ENCODE measurements around the gene CYCS. TPM values are rescaled to one million over a fixed set of nuclear protein-coding genes. Genes with fewer than 3 reads are reported as not detected.
A peak's percentile ranks its signal among the peaks of the same experiment; 100 is the strongest.

Gene CYCS
- total RNA-seq, 1 donor from 2014 or later, result 48.2 TPM

DNA sequence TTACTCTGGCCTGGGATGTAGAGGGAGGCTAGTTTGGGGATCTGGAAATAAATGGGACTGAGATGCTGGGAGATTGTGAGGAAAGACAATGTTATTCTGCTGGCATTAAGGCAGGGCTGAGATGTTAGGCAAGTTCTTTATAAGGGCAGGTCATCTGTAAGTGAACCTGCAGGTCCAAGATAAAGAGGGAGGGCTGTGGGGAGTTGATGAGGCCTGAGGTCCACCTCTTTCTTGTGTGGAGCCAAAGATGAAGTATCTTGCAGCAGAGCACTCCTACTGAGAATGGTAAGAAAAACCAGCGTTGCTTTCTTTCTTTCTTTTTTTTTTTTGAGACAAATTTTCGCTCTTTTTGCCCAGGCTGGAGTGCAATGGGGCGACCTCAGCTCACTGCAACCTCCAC lies 19.1 kb downstream of the CYCS start:
- H3K27ac Mint-ChIP-seq, result no peak overlapping the region
- peaks cover 5% of the 10 kb centered on the region for H3K9me3 Mint-ChIP-seq
- no peak overlapping the region for H3K4me3 Mint-ChIP-seq
- peaks cover 4% of the 10 kb centered on the region for H3K27me3 Mint-ChIP-seq (ENCODE audit: low read depth)
- H3K36me3 Mint-ChIP-seq, result no peaks in the 10 kb centered on the region
- TF ChIP-seq, protein P1, sequence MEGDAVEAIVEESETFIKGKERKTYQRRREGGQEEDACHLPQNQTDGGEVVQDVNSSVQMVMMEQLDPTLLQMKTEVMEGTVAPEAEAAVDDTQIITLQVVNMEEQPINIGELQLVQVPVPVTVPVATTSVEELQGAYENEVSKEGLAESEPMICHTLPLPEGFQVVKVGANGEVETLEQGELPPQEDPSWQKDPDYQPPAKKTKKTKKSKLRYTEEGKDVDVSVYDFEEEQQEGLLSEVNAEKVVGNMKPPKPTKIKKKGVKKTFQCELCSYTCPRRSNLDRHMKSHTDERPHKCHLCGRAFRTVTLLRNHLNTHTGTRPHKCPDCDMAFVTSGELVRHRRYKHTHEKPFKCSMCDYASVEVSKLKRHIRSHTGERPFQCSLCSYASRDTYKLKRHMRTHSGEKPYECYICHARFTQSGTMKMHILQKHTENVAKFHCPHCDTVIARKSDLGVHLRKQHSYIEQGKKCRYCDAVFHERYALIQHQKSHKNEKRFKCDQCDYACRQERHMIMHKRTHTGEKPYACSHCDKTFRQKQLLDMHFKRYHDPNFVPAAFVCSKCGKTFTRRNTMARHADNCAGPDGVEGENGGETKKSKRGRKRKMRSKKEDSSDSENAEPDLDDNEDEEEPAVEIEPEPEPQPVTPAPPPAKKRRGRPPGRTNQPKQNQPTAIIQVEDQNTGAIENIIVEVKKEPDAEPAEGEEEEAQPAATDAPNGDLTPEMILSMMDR (IDR thresholded peaks at IDR 0.05; ENCODE audit: unreplicated experiment), result no peak
- H3K4me1 Mint-ChIP-seq, result no peaks in the 10 kb centered on the region
- no peak for DNase-seq (ENCODE audit: low spot score in 2 of 2, unreplicated experiment in 2 of 2)

- DNase-seq (ENCODE audit: low spot score in 2 of 2, unreplicated experiment in 2 of 2), result no peak
- Mint-ChIP-seq H3K4me1 (no peaks in the 10 kb centered on the region), H3K27ac (no peak overlapping the region), H3K4me3 (no peak overlapping the region), H3K36me3 (no peaks in the 10 kb centered on the region), H3K27me3 (ENCODE audit: low read depth) (peaks cover 4% of the 10 kb centered on the region), H3K9me3 (no peaks in the 10 kb centered on the region)
- TF ChIP-seq, protein P1 (IDR thresholded peaks at IDR 0.05; ENCODE audit: unreplicated experiment), result no peak
These were observed 21.3 kb downstream of the CYCS start for GRCh38 chr7:25103773-25104172.

DNA sequence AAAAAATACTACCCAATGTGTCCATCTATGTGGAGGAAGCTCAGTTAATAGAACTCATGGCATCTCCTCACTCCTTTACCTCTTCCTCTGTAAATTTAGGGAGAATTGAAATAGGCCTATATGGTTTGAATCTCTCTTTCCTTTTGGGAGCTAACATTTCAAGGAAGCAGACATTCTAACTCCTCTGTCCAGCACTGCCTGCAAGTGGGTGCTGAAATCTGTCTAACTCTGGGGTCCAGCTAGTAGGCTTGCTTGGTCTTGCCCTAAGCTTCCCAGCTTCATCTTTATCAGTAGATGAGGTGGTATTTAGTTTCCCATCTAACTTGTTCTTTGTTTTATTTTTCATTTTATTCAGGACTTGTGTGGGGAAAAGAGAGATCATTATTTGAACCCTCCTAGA lies 23.2 kb downstream of the CYCS start:
- Mint-ChIP-seq H3K4me3 (no peak overlapping the region), H3K36me3 (no peaks in the 10 kb centered on the region), H3K9me3 (no peaks in the 10 kb centered on the region), H3K27me3 (ENCODE audit: low read depth) (peaks cover 4% of the 10 kb centered on the region), H3K27ac (no peak overlapping the region), H3K4me1 (no peaks in the 10 kb centered on the region)
- no peak for DNase-seq (ENCODE audit: low spot score in 2 of 2, unreplicated experiment in 2 of 2)
- TF ChIP-seq, protein P1 (IDR thresholded peaks at IDR 0.05; ENCODE audit: unreplicated experiment), result no peak

DNA sequence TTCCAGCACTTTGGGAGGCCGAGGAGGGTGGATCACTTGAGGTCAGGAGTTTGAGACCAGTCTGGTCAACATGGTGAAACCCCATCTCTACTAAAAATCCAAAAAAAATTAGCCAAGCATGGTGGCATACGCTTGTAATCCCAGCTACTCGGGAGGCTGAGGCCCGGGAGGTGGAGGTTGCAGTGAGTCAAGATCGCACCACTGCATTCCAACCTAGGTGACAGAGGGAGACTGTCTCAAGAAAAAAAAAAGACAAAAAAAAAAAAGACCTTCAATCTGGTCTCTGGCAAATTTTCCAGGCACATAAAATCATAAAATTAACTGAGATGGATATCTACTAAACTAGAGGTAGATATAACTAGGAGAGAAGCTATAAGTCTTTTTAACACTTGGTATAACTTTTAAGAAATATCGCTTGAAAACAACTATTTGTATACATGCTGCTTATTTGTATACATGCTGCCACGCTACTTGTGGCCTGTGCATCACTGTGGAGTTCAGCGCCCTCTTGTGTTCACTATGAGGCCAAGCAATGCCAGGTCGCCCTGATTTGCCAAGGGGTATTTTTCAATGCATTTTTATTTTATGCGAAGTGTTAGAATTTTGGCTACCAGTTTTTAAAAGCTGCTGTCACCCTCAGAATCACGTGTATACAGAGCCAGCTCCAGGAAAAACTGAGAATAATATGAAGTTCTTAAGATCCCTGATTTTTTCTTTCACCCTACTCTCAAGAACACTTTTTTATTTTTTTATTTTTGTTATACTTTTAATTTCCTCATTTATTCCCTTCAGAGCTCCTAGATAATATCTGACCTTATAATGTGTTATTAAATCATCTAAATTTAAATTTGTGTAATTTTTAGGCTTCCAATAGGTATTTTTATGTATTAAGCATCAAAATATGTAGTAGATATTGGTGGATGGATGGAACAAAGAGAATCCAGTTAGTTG lies 26.7 kb downstream of the CYCS start:
- Mint-ChIP-seq H3K27ac (no peak overlapping the region), H3K4me3 (no peak overlapping the region), H3K36me3 (no peaks in the 10 kb centered on the region), H3K4me1 (peaks cover 2% of the 10 kb centered on the region), H3K27me3 (ENCODE audit: low read depth) (peaks cover 1% of the 10 kb centered on the region), H3K9me3 (no peaks in the 10 kb centered on the region)
- peak; percentile 23 to 44 for DNase-seq (ENCODE audit: low spot score in 2 of 2, unreplicated experiment in 2 of 2)
- TF ChIP-seq, protein P1 (IDR thresholded peaks at IDR 0.05; ENCODE audit: unreplicated experiment), result peak; percentile 72

- Mint-ChIP-seq H3K27me3 (ENCODE audit: low read depth) (peaks cover 1% of the 10 kb centered on the region), H3K4me1 (peaks cover 2% of the 10 kb centered on the region), H3K4me3 (no peak overlapping the region), H3K36me3 (no peaks in the 10 kb centered on the region), H3K9me3 (no peaks in the 10 kb centered on the region), H3K27ac (no peak overlapping the region)
- DNase-seq (ENCODE audit: low spot score in 2 of 2, unreplicated experiment in 2 of 2), result no peak
- TF ChIP-seq, protein P1 (IDR thresholded peaks at IDR 0.05; ENCODE audit: unreplicated experiment), result no peak
These were observed 29.3 kb downstream of the CYCS start for GRCh38 chr7:25095516-25096345.
